GM12873 (cell line): ENCODE measurements around the gene LCNL1.

Experiments
- CTCF ChIP-seq: IDR thresholded peaks from 2 replicates; pipeline ENCODE4 v1.5.1; 2012; ENCODE audit warnings: low read depth, mild to moderate bottlenecking, moderate library complexity, low read length, control low read depth; ENCODE audit not compliant: insufficient read depth; ENCODE audit errors: missing control alignments

The LCNL1 gene

GRCh38 chr9:137030538-137031527 lies 48.0 kb downstream of the LCNL1 start:
- no peak for TF ChIP-seq CTCF

GRCh38 chr9:137031904-137032640 lies 49.3 kb downstream of the LCNL1 start, which contains the start of gene FUT7:
Gene FUT7, minus strand, starts transcription at chr9:137032088. Its CDS starts 97 bp downstream, at chr9:137031991.
- TF ChIP-seq CTCF, result no peak

- no peak for TF ChIP-seq CTCF
Measured at GRCh38 chr9:137032858-137033257, 50.1 kb downstream of the LCNL1 start.

GRCh38 chr9:137034039-137034708 lies 51.4 kb downstream of the LCNL1 start:
- no peak for TF ChIP-seq CTCF

- peak; percentile 97 for TF ChIP-seq CTCF
Measured at GRCh38 chr9:137034709-137035506, 52.1 kb downstream of the LCNL1 start.
